ENCODE data around the gene MLYCD. TPM values are rescaled to one million over a fixed set of nuclear protein-coding genes. Genes with fewer than 3 reads are reported as not detected.

Gene MLYCD
- total RNA-seq, 1 donor from 2014 or later: 2.8 TPM

GRCh38 chr16:83969771-83970429, 71.0 kb downstream of the MLYCD start:
- FAIRE-seq (no peak), DNase-seq (ENCODE audit: low read depth) (no peak)
- no peak overlapping the region for H3K9ac ChIP-seq (ENCODE audit: low read length)
- no peaks in the 10 kb centered on the region for H3K9me3 Mint-ChIP-seq (ENCODE audit: unreplicated experiment)
- no peaks in the 10 kb centered on the region for H3K4me1 Mint-ChIP-seq (ENCODE audit: low read depth, unreplicated experiment)
- H3K4me3 ChIP-seq (ENCODE audit: insufficient read depth, low read depth, low read length): no peak overlapping the region
- TF ChIP-seq, protein P1, sequence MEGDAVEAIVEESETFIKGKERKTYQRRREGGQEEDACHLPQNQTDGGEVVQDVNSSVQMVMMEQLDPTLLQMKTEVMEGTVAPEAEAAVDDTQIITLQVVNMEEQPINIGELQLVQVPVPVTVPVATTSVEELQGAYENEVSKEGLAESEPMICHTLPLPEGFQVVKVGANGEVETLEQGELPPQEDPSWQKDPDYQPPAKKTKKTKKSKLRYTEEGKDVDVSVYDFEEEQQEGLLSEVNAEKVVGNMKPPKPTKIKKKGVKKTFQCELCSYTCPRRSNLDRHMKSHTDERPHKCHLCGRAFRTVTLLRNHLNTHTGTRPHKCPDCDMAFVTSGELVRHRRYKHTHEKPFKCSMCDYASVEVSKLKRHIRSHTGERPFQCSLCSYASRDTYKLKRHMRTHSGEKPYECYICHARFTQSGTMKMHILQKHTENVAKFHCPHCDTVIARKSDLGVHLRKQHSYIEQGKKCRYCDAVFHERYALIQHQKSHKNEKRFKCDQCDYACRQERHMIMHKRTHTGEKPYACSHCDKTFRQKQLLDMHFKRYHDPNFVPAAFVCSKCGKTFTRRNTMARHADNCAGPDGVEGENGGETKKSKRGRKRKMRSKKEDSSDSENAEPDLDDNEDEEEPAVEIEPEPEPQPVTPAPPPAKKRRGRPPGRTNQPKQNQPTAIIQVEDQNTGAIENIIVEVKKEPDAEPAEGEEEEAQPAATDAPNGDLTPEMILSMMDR (IDR thresholded peaks at IDR 0.05; ENCODE audit: insufficient read depth, low read depth, low read length): no peak
- no peak for TF ChIP-seq EZH2 (IDR thresholded peaks at IDR 0.05; ENCODE audit: insufficient read depth, low read length)
- no peaks in the 10 kb centered on the region for H3K36me3 Mint-ChIP-seq (ENCODE audit: low read depth, unreplicated experiment)
- H3K27ac ChIP-seq (ENCODE audit: low read depth, low read length): no peak overlapping the region
- no peaks in the 10 kb centered on the region for H3K36me3 ChIP-seq (ENCODE audit: insufficient read depth, low read length)
- H3K4me2 ChIP-seq (ENCODE audit: low read length): no peak overlapping the region
- H3K79me2 ChIP-seq (ENCODE audit: insufficient read depth, low read length): no peaks in the 10 kb centered on the region
- H3K27me3 Mint-ChIP-seq (ENCODE audit: low read depth, unreplicated experiment): peaks cover 42% of the 10 kb centered on the region
- no peaks in the 10 kb centered on the region for H3K9me3 ChIP-seq (ENCODE audit: insufficient read depth, low read depth, low read length)
- H3K4me3 Mint-ChIP-seq (ENCODE audit: unreplicated experiment): no peak overlapping the region
- no peaks in the 10 kb centered on the region for H3K4me1 ChIP-seq (ENCODE audit: insufficient read depth, low read length)
- no peak overlapping the region for H3K27ac Mint-ChIP-seq (ENCODE audit: unreplicated experiment)
- no peaks in the 10 kb centered on the region for H3K27me3 ChIP-seq (ENCODE audit: insufficient read depth, low read length)
- peaks cover 3% of the 10 kb centered on the region for H4K20me1 ChIP-seq (ENCODE audit: insufficient read depth, low read length)
- H2AFZ ChIP-seq (ENCODE audit: low read depth, low read length): no peak overlapping the region

GRCh38 chr16:83970430-83970815, 71.5 kb downstream of the MLYCD start:
- no peaks in the 10 kb centered on the region for H3K27me3 ChIP-seq (ENCODE audit: insufficient read depth, low read length)
- no peak for DNase-seq (ENCODE audit: low read depth)
- Mint-ChIP-seq H3K36me3 (ENCODE audit: low read depth, unreplicated experiment) (no peaks in the 10 kb centered on the region), H3K9me3 (ENCODE audit: unreplicated experiment) (no peaks in the 10 kb centered on the region), H3K27me3 (ENCODE audit: low read depth, unreplicated experiment) (peaks cover 42% of the 10 kb centered on the region), H3K4me1 (ENCODE audit: low read depth, unreplicated experiment) (no peaks in the 10 kb centered on the region), H3K4me3 (ENCODE audit: unreplicated experiment) (no peak overlapping the region), H3K27ac (ENCODE audit: unreplicated experiment) (no peak overlapping the region)
- no peak for TF ChIP-seq EZH2 (IDR thresholded peaks at IDR 0.05; ENCODE audit: insufficient read depth, low read length)
- TF ChIP-seq, protein P1 (IDR thresholded peaks at IDR 0.05; ENCODE audit: insufficient read depth, low read depth, low read length): no peak
- no peaks in the 10 kb centered on the region for H3K4me1 ChIP-seq (ENCODE audit: insufficient read depth, low read length)
- peaks cover 3% of the 10 kb centered on the region for H4K20me1 ChIP-seq (ENCODE audit: insufficient read depth, low read length)
- no peaks in the 10 kb centered on the region for H3K79me2 ChIP-seq (ENCODE audit: insufficient read depth, low read length)
- FAIRE-seq: no peak
- no peaks in the 10 kb centered on the region for H3K36me3 ChIP-seq (ENCODE audit: insufficient read depth, low read length)
- no peak overlapping the region for H3K4me2 ChIP-seq (ENCODE audit: low read length)
- H3K9ac ChIP-seq (ENCODE audit: low read length): no peak overlapping the region
- no peak overlapping the region for H3K27ac ChIP-seq (ENCODE audit: low read depth, low read length)
- no peak overlapping the region for H3K4me3 ChIP-seq (ENCODE audit: insufficient read depth, low read depth, low read length)
- no peaks in the 10 kb centered on the region for H3K9me3 ChIP-seq (ENCODE audit: insufficient read depth, low read depth, low read length)
- H2AFZ ChIP-seq (ENCODE audit: low read depth, low read length): no peak overlapping the region

Measured in astrocyte (in vitro differentiated cells and primary cell).